ENCODE measurements around the gene TECPR1.
A peak's percentile ranks its signal among the peaks of the same experiment; 100 is the strongest.

TECPR1 gene

DNA sequence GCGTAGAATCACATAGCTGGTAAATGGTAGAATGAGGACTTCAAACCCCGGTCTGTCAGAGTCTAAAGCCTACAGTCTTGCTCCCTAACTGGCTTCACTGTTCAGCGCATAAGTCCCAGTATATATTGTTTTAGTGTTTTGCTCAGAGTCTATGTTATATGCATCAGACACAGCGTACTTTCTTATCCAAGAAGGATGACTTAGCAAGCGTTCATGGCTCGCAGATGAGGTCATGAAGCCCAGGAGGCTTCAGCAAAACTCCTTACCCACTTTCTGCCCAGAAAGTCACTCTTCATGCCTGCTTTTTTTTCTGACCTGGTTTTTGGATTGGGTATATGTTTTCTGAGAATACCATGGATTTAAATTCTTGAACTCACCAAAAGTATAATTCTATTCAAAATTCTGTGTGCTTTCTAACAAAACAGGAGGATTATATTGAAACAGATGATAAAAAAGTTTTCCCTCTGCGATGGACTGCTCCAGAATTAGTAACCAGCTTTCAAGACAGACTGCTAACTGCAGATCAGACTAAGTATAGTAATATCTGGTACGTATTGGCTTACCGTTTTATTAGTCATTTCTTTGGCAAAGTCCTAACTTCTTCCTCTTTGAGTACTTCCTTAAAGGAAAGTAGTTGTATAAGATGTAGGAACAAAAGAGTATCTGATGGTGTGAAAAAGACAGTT is 65.4 kb downstream of the TECPR1 start:
- DNase-seq: no peak

DNA sequence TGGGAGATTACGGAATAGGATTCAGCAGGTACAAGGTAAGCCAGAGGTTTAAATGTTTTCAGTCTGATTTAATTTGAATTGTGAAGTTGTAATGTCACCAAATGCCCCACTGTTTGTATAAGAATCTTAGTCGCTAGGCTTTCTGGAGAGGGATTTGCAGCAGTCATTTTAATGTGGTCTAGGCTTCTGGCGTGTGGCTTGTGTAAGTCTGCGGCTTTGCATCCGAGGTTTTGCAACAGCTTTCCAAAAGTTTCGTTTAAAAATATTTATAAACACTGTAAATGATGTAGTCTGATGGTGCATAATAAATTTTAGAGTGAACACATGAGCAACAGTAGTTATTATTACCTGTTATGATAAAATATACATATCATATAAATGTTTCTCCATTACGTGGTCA is 66.9 kb downstream of the TECPR1 start:
- DNase-seq: no peak

GRCh38 chr7:98180751-98181150 is 71.3 kb downstream of the TECPR1 start:
- no peak for DNase-seq

DNA sequence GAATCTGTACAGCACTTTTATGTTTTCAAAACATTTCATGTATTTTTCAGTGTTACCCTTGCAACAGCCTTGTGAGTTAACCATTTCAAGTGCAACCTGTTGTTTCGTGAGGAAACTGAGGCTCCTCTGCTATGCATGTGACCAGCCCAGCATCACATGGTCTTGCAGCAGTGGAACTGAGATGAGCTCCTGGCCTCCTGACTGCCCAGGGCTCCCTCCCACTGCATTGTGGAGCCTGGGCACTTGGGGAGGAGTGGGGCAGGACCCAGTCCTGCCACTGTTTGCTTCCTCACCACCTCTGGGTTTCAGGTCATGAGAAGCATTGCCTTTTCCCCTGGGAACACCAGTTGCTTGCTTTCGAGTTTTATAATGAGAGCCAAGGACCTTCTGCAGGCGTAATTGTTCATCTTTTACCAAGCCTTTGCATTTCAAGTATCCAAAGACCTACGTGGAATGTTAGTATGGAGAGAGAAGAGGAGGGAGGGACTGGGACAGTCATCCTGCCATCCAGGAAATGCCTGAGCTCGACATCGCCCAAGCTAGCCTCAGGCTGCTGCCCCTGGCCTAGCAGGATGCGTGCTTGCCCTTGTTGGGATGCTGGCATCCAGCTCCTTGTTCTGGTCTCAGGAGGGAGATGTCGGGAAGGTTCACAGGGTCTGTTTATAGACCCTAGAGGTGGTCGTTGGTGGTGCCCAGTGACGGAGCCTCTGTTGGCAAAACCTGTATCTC is 73.1 kb downstream of the TECPR1 start:
- DNase-seq: no peak

DNA sequence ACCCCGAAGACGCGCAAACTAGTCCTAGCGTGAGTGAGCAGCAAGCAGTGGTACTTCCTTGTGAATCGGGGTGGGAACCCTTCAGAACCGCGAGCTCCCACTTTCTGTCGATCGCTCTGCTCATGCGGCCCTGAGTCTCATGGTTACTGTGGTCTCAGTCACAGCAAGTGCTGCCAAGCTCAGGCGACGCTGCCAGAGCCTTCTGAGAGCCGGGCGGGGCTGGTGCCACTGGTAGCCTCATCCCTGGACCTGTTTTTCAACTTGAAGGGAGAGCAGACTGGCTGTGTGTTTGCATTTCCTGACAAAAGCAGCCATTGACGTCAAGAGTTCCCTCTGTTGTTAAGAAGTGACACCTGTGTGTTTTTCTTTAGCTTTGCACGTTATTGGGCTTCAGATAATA is 73.7 kb downstream of the TECPR1 start:
- DNase-seq: no peak

GRCh38 chr7:98177553-98177952 is 74.5 kb downstream of the TECPR1 start:
- no peak for DNase-seq

GRCh38 chr7:98175260-98175940 is 76.6 kb downstream of the TECPR1 start:
- no peak for DNase-seq

GRCh38 chr7:98174334-98175259 is 77.4 kb downstream of the TECPR1 start:
- DNase-seq: no peak

DNA sequence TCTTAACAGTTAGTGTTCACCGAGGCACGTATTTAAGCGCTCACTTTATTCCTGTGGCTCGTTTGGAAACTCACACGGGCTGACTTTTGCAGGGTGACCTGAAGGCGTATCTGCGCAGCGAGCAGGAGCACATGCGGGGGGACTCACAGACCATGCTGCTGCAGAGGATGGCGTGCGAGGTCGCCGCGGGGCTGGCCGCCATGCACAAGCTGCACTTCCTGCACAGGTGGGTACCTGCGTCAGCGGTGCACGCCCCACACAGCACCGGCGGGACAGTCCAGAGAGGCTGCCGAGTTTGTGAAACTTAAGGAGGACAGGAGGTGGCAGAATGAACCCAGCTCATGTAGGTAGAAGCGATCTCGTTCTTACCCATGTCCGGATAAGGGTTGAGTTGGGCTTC is 80.6 kb downstream of the TECPR1 start:
- no peak for DNase-seq

DNA sequence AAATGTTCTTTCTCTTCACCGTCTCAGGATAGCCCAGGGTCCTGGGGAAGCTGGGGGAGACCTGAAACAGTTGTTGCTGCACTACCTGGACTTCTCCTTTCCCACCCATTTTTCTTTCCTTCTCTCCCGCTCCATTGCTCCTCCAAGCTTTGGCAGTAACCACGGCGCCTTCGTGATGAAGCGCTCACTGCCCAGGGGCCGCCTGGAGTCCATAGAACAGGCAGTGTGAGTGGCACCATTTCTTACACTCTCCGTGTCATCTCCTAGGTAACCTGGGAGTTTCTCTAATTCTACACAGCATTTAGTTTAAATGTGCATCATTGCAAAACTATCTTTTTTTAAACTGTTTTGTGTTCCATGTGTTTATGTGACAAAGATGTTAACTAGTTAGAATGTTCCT is 81.1 kb downstream of the TECPR1 start:
- DNase-seq: no peak

DNA sequence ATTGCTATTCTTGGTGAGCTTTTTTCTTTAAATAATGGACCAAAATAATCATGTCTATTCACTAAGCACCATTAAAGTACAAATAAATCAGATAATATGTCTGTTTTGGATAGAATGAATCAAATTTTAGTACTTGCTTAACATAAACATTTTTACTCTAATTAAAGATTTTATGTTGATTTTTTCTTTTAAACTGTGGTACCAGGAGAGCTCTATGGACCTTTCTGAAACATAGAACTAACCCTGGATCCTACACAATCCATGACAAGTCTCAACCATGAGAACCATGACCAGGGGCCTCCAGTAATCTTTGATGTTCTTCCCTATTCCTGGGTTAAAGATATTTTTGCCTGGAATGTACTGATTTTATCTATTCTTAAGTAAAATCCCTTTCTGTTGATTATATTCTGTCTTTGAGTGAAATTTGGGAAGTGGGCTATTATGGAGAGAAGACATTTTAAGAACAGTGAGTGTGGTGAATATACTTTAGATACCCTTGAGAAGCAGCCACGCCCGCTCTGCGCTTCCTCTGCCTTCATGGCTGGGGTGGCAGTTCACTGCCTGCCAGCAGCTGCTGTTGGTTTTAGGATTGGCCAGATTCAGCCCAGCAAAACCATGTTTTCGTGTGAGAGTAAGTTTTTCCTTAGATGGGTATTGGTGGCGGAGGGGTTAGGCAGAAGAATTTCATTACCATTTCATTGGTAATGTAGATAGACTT is 83.0 kb downstream of the TECPR1 start:
- DNase-seq: no peak

DNA sequence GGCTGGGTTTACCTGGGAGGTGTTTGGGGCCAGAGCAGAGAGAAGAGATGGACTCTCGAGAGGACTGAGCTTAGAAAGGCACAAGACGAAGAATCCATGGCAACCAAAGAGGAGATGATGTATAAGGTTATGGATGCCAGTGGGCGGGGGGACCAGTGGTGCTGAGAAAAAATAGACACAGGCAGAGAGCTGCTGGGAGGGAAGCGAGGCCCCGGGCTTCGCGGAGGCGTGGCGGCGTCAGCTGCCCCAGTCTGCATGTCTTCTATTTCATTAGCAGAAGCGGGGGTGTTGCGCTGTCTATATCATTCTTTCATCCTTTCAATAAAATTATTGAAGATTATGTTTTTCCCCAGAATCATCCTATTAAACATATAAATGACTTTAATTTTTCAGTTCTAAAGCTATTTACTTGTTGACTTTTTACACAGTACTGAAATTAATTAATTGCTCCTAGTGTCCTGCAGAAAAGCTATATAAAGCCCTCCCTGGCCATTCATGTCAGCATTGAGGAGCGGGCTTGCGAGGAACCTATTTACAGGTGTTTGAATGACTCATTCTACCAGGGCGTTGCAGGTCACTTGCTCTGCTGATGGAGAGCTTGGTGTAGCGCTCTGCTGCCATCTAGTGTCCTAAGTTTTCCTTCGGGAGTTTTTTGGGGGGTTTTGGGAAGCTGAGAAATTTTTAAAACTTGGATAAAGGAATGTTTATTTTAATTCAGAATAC is 83.7 kb downstream of the TECPR1 start:
- peak; percentile 63 for DNase-seq

DNA sequence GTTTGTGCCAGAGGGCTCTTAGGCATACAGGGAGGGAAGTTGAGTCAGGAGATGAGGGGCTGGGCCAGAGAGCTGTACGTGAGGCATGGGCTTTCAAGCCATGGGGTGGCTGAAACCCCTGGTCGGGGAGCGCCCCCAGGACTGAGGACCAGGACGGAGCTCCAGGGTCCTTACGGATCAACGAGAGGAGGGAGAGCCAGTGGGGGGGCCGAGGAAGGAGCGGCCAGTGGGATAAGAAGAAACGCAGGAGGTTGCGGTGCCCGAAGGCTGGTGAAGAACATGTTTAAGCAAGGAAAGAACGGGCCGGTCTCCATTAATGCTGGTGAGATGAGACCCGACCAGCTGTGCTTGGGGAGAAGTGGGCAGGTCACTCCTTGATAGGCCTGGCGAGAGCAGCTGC is 84.4 kb downstream of the TECPR1 start:
- DNase-seq: no peak

DNA sequence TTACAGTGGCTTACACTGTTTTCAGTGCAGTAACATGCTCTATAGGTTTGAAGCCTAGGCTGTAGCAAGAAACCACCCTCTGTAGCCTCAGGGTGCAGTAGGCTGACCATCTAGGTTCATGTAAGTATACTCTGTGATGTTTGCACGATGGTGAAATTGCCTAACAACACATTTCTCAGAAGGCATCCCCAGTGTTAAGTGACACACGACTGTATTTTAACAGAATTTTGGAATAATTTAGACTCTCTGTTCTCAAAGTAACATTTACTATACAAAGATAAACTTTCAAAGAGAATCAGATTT is 85.4 kb downstream of the TECPR1 start:
- no peak for DNase-seq

DNA sequence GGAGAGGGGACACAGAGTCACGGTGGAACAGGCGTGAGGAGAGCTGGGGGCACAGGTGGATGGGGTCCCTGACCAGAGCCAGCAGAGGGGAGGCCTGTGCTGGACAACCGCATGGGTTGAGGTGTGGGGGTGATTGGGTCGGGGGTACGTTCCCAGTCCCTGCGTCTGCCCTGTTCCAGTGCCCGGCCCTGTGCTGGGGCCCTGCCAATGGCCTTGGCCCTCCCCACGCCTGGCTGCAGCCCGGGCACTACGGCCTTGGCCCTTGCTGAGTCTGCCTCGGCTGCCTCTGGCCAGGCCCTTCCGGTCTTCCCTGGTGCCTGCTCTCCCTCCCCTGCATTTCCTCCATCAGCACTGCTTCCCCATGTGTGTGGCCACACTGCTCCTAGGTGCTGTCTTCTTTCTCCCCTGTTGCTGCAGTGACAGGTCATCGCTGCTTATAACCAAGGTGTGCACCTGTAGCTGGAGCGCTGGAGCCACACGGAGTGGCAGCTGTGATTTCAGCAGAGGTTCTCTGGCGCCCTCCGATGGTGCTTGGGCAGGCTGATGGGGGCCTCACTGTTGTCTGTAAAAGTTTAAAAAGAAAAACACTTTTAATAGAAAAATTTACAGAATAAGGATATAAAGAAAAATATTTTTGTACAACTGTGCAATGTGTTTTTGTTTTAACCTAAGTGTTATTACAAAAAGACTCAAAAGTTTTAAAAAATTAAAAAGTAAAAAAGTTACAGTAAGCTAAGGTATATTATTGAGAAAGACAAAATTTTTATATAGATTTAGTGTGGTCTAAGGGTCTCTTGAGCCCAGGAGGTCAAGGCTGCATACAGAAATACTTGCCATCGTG is 86.0 kb downstream of the TECPR1 start:
- peak; percentile 15 for DNase-seq
